Erythroblast (primary cell): ENCODE data around the gene POLR2B.
"Not testable (repeated sequence)": the region's sequence is repeated elsewhere in the genome, so short reads cannot be mapped to it uniquely, and the experiment has no call there.

Source experiments
- DNase-seq, 2 experiments: peaks; one replicate each; lab custom pipeline; 2025; lab: John Stamatoyannopoulos, UW
- GATA1 ChIP-seq: IDR thresholded peaks from 2 replicates; pipeline ENCODE4 v1.6.1; 2011; ENCODE audit warnings: low read depth, mild to moderate bottlenecking, control low read depth, low read length, moderate library complexity
- POLR2A ChIP-seq: IDR thresholded peaks from 2 replicates; pipeline ENCODE4 v1.6.1; 2011; ENCODE audit warnings: mild to moderate bottlenecking, low read length

The POLR2B gene

DNA sequence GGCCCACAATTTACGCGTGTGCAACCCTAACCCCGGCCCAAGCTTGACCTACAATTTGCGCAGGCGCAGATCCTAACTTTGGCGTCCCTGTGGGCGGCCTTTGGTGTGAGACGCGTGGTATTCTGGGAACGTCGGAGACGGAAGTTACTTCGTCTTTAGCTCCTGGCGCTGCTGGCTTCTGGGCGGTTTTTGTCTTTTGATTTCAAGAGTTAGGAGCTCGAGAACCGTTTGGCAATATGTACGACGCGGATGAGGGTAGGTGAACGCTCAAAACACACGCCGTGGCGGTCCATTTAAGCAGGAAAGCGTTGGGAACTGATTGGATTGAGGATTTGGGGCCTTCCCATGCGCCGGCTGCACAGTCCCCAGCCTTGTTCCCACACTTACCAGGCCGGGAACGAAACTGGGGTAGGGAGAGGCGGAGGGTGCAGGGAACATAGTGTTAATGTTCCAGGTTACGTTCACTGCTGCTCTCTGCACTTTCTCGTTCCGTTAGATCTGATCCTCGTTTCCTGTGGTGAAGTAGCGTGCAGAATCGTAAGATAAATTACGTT is at the start of gene POLR2B:
Gene POLR2B (plus strand): TSS at position 147 of the 554 bp plus-strand sequence. CDS start 90 bp downstream, at position 237.
- TF ChIP-seq POLR2A (peak; percentile 93), GATA1 (no peak)
- DNase-seq = peak; percentile 97

DNA sequence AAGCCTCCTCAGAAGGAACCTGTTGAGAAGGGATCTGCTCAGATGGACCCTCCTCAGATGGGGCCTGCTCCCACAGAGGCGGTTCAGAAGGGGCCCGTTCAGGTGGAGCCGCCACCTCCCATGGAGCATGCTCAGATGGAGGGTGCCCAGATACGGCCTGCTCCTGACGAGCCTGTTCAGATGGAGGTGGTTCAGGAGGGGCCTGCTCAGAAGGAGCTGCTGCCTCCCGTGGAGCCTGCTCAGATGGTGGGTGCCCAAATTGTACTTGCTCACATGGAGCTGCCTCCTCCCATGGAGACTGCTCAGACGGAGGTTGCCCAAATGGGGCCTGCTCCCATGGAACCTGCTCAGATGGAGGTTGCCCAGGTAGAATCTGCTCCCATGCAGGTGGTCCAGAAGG is 48.1 kb upstream of the POLR2B start:
- no peak for DNase-seq
- TF ChIP-seq GATA1 (no peak), POLR2A (no peak)

DNA sequence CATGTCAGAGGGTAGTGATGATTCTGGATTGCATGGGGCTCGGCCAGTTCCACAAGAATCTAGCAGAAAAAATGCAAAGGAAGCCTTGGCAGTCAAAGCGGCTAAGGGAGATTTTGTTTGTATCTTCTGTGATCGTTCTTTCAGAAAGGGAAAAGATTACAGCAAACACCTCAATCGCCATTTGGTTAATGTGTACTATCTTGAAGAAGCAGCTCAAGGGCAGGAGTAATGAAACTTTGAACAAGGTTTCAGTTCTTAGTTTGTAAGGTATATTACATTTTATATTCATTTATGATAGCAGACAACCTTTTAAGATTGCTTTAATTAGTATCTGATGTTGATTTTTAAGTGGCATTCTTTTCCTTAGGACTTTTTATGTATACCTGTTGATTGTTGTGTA is 46.8 kb upstream of the POLR2B start:
- TF ChIP-seq GATA1 = no peak
- no peak for DNase-seq

DNA sequence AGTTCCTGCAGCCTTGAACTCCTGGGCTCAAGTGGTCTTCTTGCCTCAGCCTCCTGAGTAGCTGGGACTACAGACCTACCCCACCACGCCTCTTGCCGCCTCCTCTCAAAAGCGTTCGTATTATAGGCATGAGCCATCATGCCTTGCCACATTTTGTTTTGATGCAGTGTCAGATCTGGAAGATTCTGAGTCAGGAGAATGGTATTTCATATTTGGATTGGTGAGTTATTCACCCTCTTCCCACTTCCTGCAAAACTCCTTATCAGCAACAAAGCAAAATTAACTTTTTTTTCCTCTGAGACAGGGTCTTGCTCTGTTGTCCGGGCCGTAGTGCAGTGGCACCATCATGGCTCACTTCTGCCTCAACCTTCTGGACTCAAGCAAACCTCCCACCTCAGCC is 41.4 kb upstream of the POLR2B start:
- TF ChIP-seq POLR2A (no peak), GATA1 (no peak)
- no peak for DNase-seq

DNA sequence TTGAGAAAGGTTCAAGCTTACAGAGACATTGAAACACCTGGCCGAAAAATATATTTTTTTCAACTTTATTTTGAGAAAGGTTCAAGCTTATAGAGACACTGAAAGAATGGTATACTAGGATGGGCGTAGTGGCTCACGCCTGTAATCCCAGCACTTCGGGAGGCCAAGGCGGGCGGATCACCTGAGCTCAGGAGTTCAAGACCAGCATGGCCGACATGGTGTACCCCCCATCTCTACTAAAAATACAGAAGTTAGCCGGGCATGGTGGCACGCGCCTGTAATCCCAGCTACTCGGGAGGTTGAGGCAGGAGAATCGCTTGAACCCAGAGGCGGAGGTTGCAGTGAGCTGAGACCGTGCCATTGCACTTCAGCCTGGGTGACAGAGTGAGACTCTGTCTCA is 38.9 kb upstream of the POLR2B start:
- DNase-seq = not testable (repeated sequence)

DNA sequence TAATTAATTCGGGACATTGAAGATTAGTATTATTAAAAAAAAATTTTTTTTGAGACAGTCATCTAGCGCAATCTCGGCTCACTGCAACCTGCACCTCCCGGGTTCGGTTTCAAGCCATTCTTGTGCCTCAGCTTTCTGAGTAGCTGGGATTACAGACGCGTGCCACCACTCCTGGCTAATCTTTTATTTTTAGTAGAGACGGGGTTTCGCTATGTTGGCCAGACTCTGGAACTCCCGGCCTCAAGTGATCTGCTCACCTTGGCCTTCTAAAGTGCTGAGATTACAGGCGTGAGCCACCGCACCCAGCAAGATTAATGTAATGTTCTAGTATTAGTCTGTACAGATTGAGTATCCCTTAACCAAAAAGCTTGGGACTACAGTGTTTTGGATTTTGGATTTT is 38.3 kb upstream of the POLR2B start:
- no peak for TF ChIP-seq POLR2A
- no peak for TF ChIP-seq GATA1
- no peak for DNase-seq

DNA sequence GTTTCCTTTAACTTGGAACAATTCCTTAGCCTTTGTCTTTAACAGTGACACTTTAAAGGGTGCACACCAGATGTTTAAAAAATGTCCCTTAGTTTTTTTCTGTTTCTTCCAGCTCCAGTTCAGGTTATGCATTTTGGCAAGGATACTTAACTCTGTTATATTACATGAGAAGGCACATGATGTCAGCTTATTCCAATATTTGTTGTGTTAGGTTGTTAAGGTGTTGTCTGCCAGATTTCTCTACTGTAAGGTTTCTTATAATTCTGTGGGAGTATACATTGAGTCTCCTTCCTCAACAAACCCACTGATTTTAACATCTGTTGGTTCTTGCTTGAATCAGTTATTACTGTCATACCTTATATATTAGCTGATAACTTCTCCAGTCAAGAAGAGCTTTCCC is 37.7 kb upstream of the POLR2B start:
- TF ChIP-seq POLR2A (no peak), GATA1 (no peak)
- DNase-seq = no peak

DNA sequence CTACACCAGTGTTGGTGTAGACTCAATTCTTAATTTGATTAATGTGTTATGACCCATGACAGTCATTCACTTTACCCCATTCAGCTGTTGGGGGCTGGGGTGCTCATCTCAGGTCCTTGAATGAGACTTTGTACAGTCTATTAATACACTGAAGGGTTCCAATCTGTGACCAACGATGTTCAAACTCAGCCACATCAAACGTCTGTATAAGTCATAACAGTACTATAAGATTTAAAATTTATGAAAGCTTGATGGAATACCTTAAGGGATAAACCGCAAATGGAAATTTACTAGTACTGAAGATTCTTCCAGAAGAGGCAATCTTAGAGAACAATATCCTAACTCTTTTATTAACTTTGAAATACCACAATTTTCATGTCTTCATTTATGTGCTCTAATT is 37.3 kb upstream of the POLR2B start:
- TF ChIP-seq GATA1 (no peak), POLR2A (no peak)
- no peak for DNase-seq

DNA sequence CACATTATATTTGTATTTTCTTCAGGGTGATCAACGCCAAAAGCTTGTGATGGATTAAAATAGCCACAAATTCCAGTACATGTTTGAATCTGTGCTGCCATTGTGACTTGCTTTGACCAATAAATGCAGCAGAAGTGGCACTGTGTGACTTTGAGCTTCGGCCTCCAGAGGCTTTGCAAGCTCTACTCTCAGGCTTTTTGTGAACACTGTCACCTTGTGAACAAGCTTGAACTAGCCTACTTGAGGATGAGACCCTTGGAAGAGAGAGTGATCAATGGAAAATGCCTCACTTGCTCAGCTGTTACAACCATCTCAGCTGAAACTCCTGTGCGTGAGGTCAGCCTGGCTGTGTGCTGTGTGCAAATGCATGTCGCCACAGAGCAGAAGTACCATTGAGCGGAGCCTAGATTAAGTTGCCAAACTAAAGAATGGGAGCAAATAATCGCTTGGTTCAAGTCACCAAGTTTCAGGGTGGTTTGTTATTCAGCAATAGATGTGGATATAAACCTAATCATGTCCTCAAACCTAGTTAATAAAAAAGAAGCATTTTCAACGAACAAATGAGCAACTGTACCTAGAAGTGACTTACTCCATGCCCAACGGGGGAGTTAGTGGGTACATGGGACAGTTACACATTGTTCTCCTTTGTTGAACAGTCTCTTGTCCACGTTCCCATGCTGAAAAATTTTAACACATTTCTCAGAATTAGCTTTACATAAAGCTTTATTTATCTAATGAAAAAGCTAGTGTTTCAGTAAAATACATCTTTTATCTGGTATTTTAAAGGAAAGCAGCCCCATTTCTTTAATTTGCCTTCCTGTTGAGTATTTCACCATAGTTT is 24.8 kb upstream of the POLR2B start:
- TF ChIP-seq GATA1 = no peak
- TF ChIP-seq POLR2A = no peak
- no peak for DNase-seq

DNA sequence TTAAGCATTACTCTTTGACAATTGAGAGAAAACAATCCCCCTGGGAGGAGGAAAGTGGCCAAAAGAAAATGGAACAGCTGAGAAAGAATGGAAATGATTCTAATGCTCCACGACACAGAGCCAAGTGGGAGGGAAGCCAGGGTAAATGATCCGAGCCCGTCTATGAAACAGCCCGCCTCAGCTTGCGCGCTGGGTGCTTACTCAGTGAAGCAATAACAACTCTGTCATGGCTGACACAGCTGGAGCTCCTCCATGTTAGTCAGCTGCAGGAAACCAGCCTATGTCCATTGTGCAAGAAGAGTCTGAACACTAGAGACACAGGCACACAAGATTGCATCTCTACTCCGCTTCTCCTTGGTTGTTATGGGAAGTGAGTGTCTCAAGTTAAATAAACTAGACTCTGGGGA is 20.6 kb upstream of the POLR2B start:
- TF ChIP-seq GATA1 (no peak), POLR2A (no peak)
- DNase-seq = no peak

DNA sequence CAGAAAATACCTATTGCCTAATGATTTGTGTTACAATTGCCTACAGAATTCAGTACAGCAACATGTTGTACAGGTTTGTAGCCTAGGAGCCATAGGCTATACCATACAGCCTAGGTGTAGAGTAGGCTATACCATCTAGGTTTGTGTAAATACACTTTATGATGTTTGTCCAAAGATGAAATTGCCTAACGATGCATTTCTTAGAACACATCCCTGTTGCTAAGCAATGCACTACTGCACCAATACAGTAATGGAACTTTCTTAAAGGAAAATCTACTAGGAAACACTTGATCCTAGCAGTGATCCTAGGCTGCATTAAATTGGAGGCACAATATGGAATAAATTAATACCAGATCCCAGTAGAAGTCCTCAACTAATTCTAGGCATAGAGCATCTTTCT is 19.6 kb upstream of the POLR2B start:
- DNase-seq = no peak
- no peak for TF ChIP-seq GATA1
- TF ChIP-seq POLR2A = no peak

DNA sequence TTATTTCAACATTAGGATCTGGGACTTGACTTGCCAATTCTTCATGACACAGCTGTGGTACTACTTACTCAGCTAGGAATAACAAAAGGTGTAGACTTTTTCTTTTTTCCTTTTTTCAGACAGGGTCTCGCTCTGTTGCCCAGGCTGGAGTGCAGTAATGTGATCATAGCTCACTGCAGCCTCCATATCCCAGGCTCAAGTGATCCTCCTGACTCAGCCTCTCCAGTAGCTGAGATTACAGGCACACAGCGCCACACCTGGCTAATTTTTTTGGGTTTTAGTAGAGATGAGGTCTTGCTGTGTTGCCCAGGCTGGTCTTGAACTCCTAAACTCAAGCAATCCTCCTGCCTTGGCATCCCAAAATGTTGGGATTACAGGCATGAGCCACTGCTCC is 17.6 kb upstream of the POLR2B start:
- no peak for DNase-seq
- TF ChIP-seq POLR2A (no peak), GATA1 (no peak)

DNA sequence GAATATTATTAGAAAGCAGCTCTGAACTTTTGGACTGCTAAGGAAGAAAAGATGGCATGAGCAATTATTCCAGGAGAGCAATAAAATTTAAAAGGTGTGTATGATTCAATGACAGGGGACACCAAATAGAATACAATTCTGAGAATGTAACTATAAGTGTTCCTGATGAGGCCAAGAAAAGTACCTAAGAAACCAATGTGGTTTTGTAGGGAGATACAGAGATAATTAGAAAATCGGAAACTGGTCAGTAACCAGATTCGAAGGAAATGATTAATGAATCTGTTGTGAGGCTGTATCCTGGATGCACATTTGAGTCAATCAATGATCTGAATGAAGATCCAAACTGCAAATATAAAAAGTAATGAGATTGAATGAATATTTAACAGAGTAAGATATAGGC is 7.3 kb upstream of the POLR2B start:
- TF ChIP-seq GATA1 (no peak), POLR2A (no peak)
- no peak for DNase-seq

DNA sequence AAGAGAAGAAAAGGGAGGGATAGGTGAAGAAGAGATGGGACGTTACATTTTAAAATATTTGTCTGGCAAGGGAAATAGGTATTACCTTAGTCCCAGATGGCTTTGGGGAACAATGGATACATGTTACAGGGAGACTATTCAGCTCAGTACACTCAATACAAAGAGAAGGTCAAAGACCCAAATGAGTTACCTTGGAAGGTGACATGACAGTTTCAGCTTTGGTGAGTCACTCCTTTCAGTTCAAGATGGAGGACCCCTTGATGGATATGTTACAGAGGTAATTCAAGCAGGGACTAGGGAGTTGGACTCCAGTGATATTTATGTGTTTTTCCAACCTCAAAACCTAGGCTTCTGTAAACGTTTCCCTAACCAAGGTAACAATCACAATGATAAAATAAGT is 6.3 kb upstream of the POLR2B start:
- DNase-seq = no peak
- TF ChIP-seq POLR2A (no peak), GATA1 (no peak)

DNA sequence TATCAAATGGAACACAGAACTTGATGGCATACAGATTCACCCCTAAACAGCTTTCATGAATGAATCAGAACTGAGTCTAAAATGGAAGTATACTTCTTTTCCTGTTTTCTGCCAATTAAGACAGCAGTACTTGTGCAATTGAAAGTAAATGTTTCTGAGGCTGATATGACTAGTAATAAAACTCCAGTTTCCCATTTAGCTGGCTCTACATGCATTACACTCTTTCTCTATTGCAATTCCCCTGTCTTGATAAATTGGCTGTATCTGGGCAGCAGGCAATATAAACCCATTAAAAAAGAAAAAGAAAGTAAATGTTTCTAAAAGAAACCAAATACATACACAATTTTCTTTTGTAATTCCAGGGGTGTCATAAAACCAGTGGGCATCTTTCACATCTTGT is 5.9 kb upstream of the POLR2B start:
- TF ChIP-seq GATA1 = no peak
- no peak for TF ChIP-seq POLR2A
- DNase-seq = no peak
